Neural progenitor cell (in vitro differentiated cells): ENCODE results near the gene SHLD1.

Experiments used
- EZH2 ChIP-seq: fragments of 200-600 bp; sonication (generic); IDR thresholded peaks from 2 replicates; pipeline ENCODE4 v1.6.1; 2017; ENCODE audit warnings: antibody characterized with exemption, mild to moderate bottlenecking, moderate library complexity
- TF ChIP-seq, protein P1 (sequence below): fragments of 200-600 bp; sonication (generic); IDR thresholded peaks from 2 replicates; pipeline ENCODE4 v1.5.1; 2017; ENCODE audit warnings: antibody characterized with exemption, mild to moderate bottlenecking

DNA sequence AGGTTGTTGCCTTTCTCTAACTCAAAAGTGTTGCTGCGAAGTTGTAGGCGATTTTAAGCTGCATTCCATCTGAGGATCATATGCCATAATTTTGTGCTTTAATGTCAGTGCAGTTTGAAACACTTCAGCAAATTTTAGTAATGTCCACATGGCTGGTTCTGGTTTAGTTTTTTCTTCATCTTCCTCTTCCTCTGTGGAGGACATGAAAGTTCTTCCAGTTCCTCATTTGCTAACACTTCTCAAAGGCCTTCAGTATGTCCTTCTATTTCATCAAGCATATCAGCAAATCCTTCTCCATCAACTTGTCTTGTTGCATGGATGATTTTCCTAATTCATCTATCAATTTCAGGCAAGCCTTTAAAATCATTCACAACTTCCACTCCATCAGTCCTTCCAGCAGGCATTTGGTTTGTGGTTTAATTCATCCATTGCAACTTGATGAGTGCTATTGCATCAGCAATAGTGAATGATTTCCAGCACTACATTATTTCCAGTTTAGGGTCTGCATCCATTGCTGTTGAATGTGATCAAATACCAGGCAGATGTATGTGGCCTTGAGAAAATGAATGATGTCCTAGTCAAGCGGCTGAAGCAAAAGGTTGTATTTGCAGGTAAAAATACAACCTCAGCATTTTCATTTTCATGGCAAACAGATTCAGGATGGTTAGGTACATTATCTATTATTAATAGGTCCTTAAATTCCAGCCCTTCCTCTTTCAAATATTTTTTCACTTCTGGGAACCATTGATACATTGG lies 20.2 kb downstream of the SHLD1 start:
- TF ChIP-seq, protein P1, sequence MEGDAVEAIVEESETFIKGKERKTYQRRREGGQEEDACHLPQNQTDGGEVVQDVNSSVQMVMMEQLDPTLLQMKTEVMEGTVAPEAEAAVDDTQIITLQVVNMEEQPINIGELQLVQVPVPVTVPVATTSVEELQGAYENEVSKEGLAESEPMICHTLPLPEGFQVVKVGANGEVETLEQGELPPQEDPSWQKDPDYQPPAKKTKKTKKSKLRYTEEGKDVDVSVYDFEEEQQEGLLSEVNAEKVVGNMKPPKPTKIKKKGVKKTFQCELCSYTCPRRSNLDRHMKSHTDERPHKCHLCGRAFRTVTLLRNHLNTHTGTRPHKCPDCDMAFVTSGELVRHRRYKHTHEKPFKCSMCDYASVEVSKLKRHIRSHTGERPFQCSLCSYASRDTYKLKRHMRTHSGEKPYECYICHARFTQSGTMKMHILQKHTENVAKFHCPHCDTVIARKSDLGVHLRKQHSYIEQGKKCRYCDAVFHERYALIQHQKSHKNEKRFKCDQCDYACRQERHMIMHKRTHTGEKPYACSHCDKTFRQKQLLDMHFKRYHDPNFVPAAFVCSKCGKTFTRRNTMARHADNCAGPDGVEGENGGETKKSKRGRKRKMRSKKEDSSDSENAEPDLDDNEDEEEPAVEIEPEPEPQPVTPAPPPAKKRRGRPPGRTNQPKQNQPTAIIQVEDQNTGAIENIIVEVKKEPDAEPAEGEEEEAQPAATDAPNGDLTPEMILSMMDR, result no peak
- TF ChIP-seq EZH2, result no peak
